ENCODE results near the gene AFAP1. TPM values are rescaled to one million over a fixed set of nuclear protein-coding genes. Genes with fewer than 3 reads are reported as not detected.

AFAP1 gene
- total and polyA plus RNA-seq, 2 donors (not counting 1 experiment from before 2014, with no cell fraction given) = 0.03 to 0.44 TPM

GRCh38 chr4:7974425-7974824, 34.8 kb upstream of the AFAP1 start:
- no peaks in the 10 kb centered on the region for H3K36me3 ChIP-seq (replicated peaks in 1 of 2; ENCODE audit: control extremely low read depth in 1 of 2, control insufficient read depth in 1 of 2, extremely low read depth in 1 of 2, insufficient read depth in 2 of 2, low read length in 1 of 2)
- peaks cover 0 to 2% (median 0%) of the 10 kb centered on the region in 4 experiments for H3K27me3 ChIP-seq (replicated peaks in 1 of 4; ENCODE audit: control extremely low read depth in 1 of 4, control insufficient read depth in 3 of 4, insufficient read depth in 4 of 4, low read length in 3 of 4)
- WGBS (ENCODE audit: insufficient coverage) = 89% methylated on average over 1 of the region's 1 CpG
- H3K79me2 ChIP-seq (ENCODE audit: control insufficient read depth, insufficient read depth, low read length) = no peaks in the 10 kb centered on the region
- no peak for ATAC-seq (ENCODE audit: low read depth)
- no peak overlapping the region for H3K9ac ChIP-seq (ENCODE audit: low read length)
- intact Hi-C loops (cut with micrococcal nuclease) = no loop called here
- Mint-ChIP-seq H3K4me3 (no peak overlapping the region), H3K9me3 (ENCODE audit: insufficient read depth) (peaks cover 2% of the 10 kb centered on the region), H3K4me1 (peaks cover 9% of the 10 kb centered on the region), H3K27ac (no peak overlapping the region), H3K27me3 (peaks cover 10% of the 10 kb centered on the region)
- no peaks in the 10 kb centered on the region for H4K20me1 ChIP-seq (ENCODE audit: control insufficient read depth, insufficient read depth, low read length, poor library complexity, severe bottlenecking)
- H3K4me1 ChIP-seq (ENCODE audit: control insufficient read depth in 2 of 2, insufficient read depth in 2 of 2, low read length in 2 of 2) = no peaks in the 10 kb centered on the region
- H3K4me2 ChIP-seq (replicated peaks; ENCODE audit: low read depth, low read length, poor library complexity, severe bottlenecking) = no peak overlapping the region
- TF ChIP-seq, protein P1, sequence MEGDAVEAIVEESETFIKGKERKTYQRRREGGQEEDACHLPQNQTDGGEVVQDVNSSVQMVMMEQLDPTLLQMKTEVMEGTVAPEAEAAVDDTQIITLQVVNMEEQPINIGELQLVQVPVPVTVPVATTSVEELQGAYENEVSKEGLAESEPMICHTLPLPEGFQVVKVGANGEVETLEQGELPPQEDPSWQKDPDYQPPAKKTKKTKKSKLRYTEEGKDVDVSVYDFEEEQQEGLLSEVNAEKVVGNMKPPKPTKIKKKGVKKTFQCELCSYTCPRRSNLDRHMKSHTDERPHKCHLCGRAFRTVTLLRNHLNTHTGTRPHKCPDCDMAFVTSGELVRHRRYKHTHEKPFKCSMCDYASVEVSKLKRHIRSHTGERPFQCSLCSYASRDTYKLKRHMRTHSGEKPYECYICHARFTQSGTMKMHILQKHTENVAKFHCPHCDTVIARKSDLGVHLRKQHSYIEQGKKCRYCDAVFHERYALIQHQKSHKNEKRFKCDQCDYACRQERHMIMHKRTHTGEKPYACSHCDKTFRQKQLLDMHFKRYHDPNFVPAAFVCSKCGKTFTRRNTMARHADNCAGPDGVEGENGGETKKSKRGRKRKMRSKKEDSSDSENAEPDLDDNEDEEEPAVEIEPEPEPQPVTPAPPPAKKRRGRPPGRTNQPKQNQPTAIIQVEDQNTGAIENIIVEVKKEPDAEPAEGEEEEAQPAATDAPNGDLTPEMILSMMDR (IDR thresholded peaks at IDR 0.05) = no peak
- no peak for TF ChIP-seq EZH2 (IDR thresholded peaks at IDR 0.05; ENCODE audit: borderline replicate concordance, insufficient read depth, low read depth, low read length, poor library complexity, severe bottlenecking)
- CTCF ChIA-PET = no interaction called here
- no peak overlapping the region for H2AFZ ChIP-seq (ENCODE audit: insufficient read depth, low read depth, low read length, poor library complexity, severe bottlenecking)
- H3K4me3 ChIP-seq (ENCODE audit: control extremely low read depth in 1 of 5, extremely low read depth in 1 of 5, insufficient read depth in 1 of 5, low read depth in 2 of 5, low read length in 4 of 5) = no peak overlapping the region
- DNase-seq = no peak
- H3K9me3 ChIP-seq (ENCODE audit: control extremely low read depth in 1 of 3, control insufficient read depth in 2 of 3, insufficient read depth in 1 of 3, low read length in 2 of 3) = peaks cover 0 to 5% (median 0%) of the 10 kb centered on the region in 3 donors
- POLR2A ChIA-PET = no interaction called here
- H3K27ac ChIP-seq (ENCODE audit: low read length in 2 of 2) = no peak overlapping the region

DNA sequence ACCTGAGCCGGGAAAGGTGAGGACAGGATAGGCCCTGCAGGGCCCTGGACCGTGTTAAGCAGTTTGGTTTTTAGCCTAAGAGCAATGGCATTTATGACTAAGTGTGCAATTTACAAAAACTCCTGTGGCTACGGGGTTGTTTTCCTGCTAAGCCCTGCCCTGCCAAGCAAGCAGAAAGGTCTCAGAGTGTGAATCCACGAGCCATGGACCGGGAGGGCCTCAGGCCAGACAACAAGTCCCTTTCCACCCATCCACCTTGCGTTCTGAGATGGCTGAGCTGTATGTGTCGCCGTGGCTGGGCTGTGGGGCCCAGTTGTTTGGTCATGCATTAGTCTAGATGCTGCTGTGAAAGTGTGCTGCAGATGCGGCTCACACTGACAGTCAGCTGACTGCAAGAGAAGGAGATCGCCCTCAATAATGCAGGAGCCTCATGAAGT, 33.9 kb upstream of the AFAP1 start:
- no peak for ATAC-seq (ENCODE audit: low read depth)
- peaks cover 0 to 2% (median 0%) of the 10 kb centered on the region in 4 experiments for H3K27me3 ChIP-seq (replicated peaks in 1 of 4; ENCODE audit: control extremely low read depth in 1 of 4, control insufficient read depth in 3 of 4, insufficient read depth in 4 of 4, low read length in 3 of 4)
- CTCF ChIA-PET = interaction anchor here (0.7 kb wide), 1 partner anchor 19 kb away, joined by 4 read pairs; no protein-coding TSS in a partner anchor
- no peak overlapping the region for H3K9ac ChIP-seq (ENCODE audit: low read length)
- H3K4me2 ChIP-seq (replicated peaks; ENCODE audit: low read depth, low read length, poor library complexity, severe bottlenecking) = no peak overlapping the region
- H3K27me3 Mint-ChIP-seq = peaks cover 7% of the 10 kb centered on the region
- no peaks in the 10 kb centered on the region for H4K20me1 ChIP-seq (ENCODE audit: control insufficient read depth, insufficient read depth, low read length, poor library complexity, severe bottlenecking)
- H2AFZ ChIP-seq (ENCODE audit: insufficient read depth, low read depth, low read length, poor library complexity, severe bottlenecking) = no peak overlapping the region
- H3K4me3 ChIP-seq (ENCODE audit: control extremely low read depth in 1 of 5, extremely low read depth in 1 of 5, insufficient read depth in 1 of 5, low read depth in 2 of 5, low read length in 4 of 5) = no peak overlapping the region
- no peaks in the 10 kb centered on the region for H3K4me1 ChIP-seq (ENCODE audit: control insufficient read depth in 2 of 2, insufficient read depth in 2 of 2, low read length in 2 of 2)
- peaks cover 9% of the 10 kb centered on the region for H3K4me1 Mint-ChIP-seq
- no peaks in the 10 kb centered on the region for H3K36me3 ChIP-seq (replicated peaks in 1 of 2; ENCODE audit: control extremely low read depth in 1 of 2, control insufficient read depth in 1 of 2, extremely low read depth in 1 of 2, insufficient read depth in 2 of 2, low read length in 1 of 2)
- no peak overlapping the region for H3K4me3 Mint-ChIP-seq
- H3K27ac Mint-ChIP-seq = no peak overlapping the region
- no peak overlapping the region for H3K27ac ChIP-seq (ENCODE audit: low read length in 2 of 2)
- H3K9me3 Mint-ChIP-seq (ENCODE audit: insufficient read depth) = peaks cover 2% of the 10 kb centered on the region
- intact Hi-C loops (cut with micrococcal nuclease) = no loop called here
- POLR2A ChIA-PET = no interaction called here
- TF ChIP-seq EZH2 (IDR thresholded peaks at IDR 0.05; ENCODE audit: borderline replicate concordance, insufficient read depth, low read depth, low read length, poor library complexity, severe bottlenecking) = no peak
- TF ChIP-seq, protein P1 (IDR thresholded peaks at IDR 0.05) = no peak
- peaks cover 0 to 5% (median 0%) of the 10 kb centered on the region in 3 donors for H3K9me3 ChIP-seq (ENCODE audit: control extremely low read depth in 1 of 3, control insufficient read depth in 2 of 3, insufficient read depth in 1 of 3, low read length in 2 of 3)
- no peak for DNase-seq
- 80% methylated on average over 5 of the region's 10 CpGs for WGBS (ENCODE audit: insufficient coverage)
- H3K79me2 ChIP-seq (ENCODE audit: control insufficient read depth, insufficient read depth, low read length) = no peaks in the 10 kb centered on the region

All from B cell (primary cell).